Chondrocyte (in vitro differentiated cells): ENCODE measurements around the gene PROCA1. TPM values are rescaled to one million over a fixed set of nuclear protein-coding genes. Genes with fewer than 3 reads are reported as not detected.

Source experiments
- DNase-seq: peaks from one replicate; pipeline ENCODE4 v3.0.0; 2021; ENCODE audit warnings: mixed read lengths, low spot score
- H3K27ac Mint-ChIP-seq: one replicate; pipeline ENCODE4 v1.8.0; 2021; ENCODE audit warnings: mild to moderate bottlenecking, moderate library complexity, mixed read lengths; ENCODE audit not compliant: unreplicated experiment
- H3K27me3 Mint-ChIP-seq: 2 replicates; pipeline ENCODE4 v1.8.0; 2021; ENCODE audit warnings: low read depth, mixed read lengths
- H3K36me3 Mint-ChIP-seq: 2 replicates; pipeline ENCODE4 v1.8.0; 2021; ENCODE audit warnings: low read depth, mixed read lengths
- H3K4me1 Mint-ChIP-seq: 2 replicates; pipeline ENCODE4 v1.8.0; 2021; ENCODE audit warnings: low read depth, mild to moderate bottlenecking, mixed read lengths
- H3K4me3 Mint-ChIP-seq: one replicate; pipeline ENCODE4 v1.8.0; 2021; ENCODE audit warnings: mild to moderate bottlenecking, moderate library complexity, mixed read lengths; ENCODE audit not compliant: unreplicated experiment
- H3K9me3 Mint-ChIP-seq: 2 replicates; pipeline ENCODE4 v1.8.0; 2021; ENCODE audit warnings: low read depth, mixed read lengths
- CTCF ChIP-seq: fragments of 200-600 bp; sonication (generic); IDR thresholded peaks from 2 replicates; pipeline ENCODE4 v1.5.0; 2021; ENCODE audit warnings: antibody characterized with exemption, mild to moderate bottlenecking, moderate library complexity
- total RNA-seq: library from RNA; stranded (reverse); gene quantifications from 3 replicates; pipeline ENCODE4 v1.2.1, GENCODE V29; 2021

PROCA1 gene
- total RNA-seq, 1 donor from 2014 or later, result 2.0 TPM

- Mint-ChIP-seq H3K9me3 (no peaks in the 10 kb centered on the region), H3K27me3 (no peaks in the 10 kb centered on the region), H3K36me3 (peaks cover 58% of the 10 kb centered on the region), H3K4me3 (no peak overlapping the region), H3K4me1 (no peaks in the 10 kb centered on the region), H3K27ac (no peak overlapping the region)
- no peak for TF ChIP-seq CTCF
- DNase-seq, result no peak
Measured at GRCh38 chr17:28682655-28683054, 29.0 kb downstream of the PROCA1 start.

- no peaks in the 10 kb centered on the region for H3K27me3 Mint-ChIP-seq
- no peak overlapping the region for H3K27ac Mint-ChIP-seq
- no peak overlapping the region for H3K4me3 Mint-ChIP-seq
- DNase-seq, result no peak
- peak; percentile 47 for TF ChIP-seq CTCF
- H3K9me3 Mint-ChIP-seq, result no peaks in the 10 kb centered on the region
- peaks cover 3% of the 10 kb centered on the region for H3K4me1 Mint-ChIP-seq
- peaks cover 55% of the 10 kb centered on the region for H3K36me3 Mint-ChIP-seq
Measured at GRCh38 chr17:28675980-28676379, 35.7 kb downstream of the PROCA1 start.

GRCh38 chr17:28675490-28675889 lies 36.2 kb downstream of the PROCA1 start:
- no peaks in the 10 kb centered on the region for H3K27me3 Mint-ChIP-seq
- H3K9me3 Mint-ChIP-seq, result no peaks in the 10 kb centered on the region
- DNase-seq, result no peak
- no peak for TF ChIP-seq CTCF
- no peak overlapping the region for H3K27ac Mint-ChIP-seq
- H3K4me1 Mint-ChIP-seq, result peaks cover 3% of the 10 kb centered on the region
- no peak overlapping the region for H3K4me3 Mint-ChIP-seq
- H3K36me3 Mint-ChIP-seq, result peaks cover 54% of the 10 kb centered on the region

- H3K4me3 Mint-ChIP-seq, result no peak overlapping the region
- DNase-seq, result no peak
- no peaks in the 10 kb centered on the region for H3K9me3 Mint-ChIP-seq
- no peak overlapping the region for H3K27ac Mint-ChIP-seq
- peaks cover 6% of the 10 kb centered on the region for H3K4me1 Mint-ChIP-seq
- peaks cover 29% of the 10 kb centered on the region for H3K36me3 Mint-ChIP-seq
- no peak for TF ChIP-seq CTCF
- H3K27me3 Mint-ChIP-seq, result no peaks in the 10 kb centered on the region
Measured at GRCh38 chr17:28669918-28670317, 41.8 kb downstream of the PROCA1 start.

- H3K36me3 Mint-ChIP-seq, result peaks cover 16% of the 10 kb centered on the region
- no peaks in the 10 kb centered on the region for H3K9me3 Mint-ChIP-seq
- H3K27ac Mint-ChIP-seq, result no peak overlapping the region
- TF ChIP-seq CTCF, result no peak
- DNase-seq, result no peak
- no peak overlapping the region for H3K4me3 Mint-ChIP-seq
- no peaks in the 10 kb centered on the region for H3K27me3 Mint-ChIP-seq
- H3K4me1 Mint-ChIP-seq, result peaks cover 26% of the 10 kb centered on the region
Measured at GRCh38 chr17:28667870-28668269, 43.8 kb downstream of the PROCA1 start.
